Keratinocyte (primary cell): ENCODE data around the gene TESK1.

Experiments
- CTCF ChIP-seq, 3 experiments: IDR thresholded peaks in 1 of 3; conservative IDR thresholded peaks in 1 of 3; optimal IDR thresholded peaks in 1 of 3; 2 replicates in 2 of 3; 3 replicates in 1 of 3; pipeline versions ENCODE3 to v1.5.1; 2011; ENCODE audit warnings: low read length in 3 of 3, mild to moderate bottlenecking in 3 of 3, moderate library complexity in 2 of 3, control low read depth in 1 of 3, inconsistent platforms in 1 of 3; ENCODE audit not compliant: insufficient read depth in 2 of 3; ENCODE audit errors: extremely low read depth in 1 of 3
- EZH2 ChIP-seq: IDR thresholded peaks from one replicate; pipeline ENCODE4 v1.6.1; 2012; ENCODE audit warnings: inconsistent platforms, mild to moderate bottlenecking, low read length, moderate library complexity

DNA sequence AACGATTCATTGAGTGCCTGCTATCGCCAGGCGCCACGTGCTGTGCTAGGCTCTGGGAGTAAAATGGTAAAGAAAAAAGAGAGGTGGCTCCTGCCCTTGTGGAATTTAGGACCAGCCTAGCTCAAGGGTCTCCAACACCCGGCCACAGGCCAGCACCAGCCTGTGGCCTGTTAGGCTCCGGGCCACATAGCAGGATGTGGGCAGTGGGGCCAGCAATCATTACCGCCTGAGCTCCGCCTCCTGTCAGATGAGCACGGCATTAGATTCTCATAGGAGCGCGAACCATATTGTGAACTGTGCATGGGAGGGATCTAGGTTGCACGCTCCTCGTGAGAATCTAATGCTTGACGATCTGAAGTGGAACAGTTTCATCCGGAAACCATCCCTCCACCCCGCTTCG lies 51.3 kb downstream of the TESK1 start:
- TF ChIP-seq CTCF (optimal IDR thresholded peaks at IDR 0.05 in 1 of 3, IDR thresholded peaks at IDR 0.05 in 1 of 3, conservative IDR thresholded peaks at IDR 0.05 in 1 of 3; ENCODE audit: extremely low read depth in 1 of 3, insufficient read depth in 2 of 3, low read length in 3 of 3) (no peak), EZH2 (no peak)
